ENCODE data around the gene TASP1. TPM values are rescaled to one million over a fixed set of nuclear protein-coding genes. Genes with fewer than 3 reads are reported as not detected.

The TASP1 gene
- total RNA-seq, 1 donor: 9.4 TPM

DNA sequence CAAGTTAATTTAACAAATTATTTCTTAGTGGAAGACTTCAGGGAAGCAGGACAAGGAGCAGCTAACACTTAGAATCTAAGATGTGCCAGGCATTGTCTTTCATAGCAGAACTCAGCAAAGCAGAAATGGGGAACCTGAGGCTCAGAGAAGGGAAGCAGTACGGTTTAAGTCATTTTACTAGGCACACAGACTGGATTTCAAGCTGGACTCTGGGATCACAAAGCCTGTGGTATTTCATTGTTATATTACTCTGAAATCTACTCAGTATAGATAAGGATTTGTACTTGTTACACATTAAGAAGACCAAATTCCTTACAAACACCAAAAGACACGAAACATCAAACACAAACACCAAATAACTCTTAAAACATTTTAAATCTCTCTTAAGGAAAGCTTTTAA, 218.1 kb downstream of the TASP1 start:
- Histone ChIP-seq H2AFZ (ENCODE audit: low read length) (no peak overlapping the region), H4K20me1 (ENCODE audit: insufficient read depth, low read length) (no peaks in the 10 kb centered on the region), H3K4me1 (ENCODE audit: insufficient read depth, low read length) (no peaks in the 10 kb centered on the region), H3K9me3 (ENCODE audit: low read depth, low read length) (no peaks in the 10 kb centered on the region), H3K4me3 (ENCODE audit: insufficient read depth, low read length) (no peak overlapping the region), H3K79me2 (ENCODE audit: insufficient read depth, low read length) (no peaks in the 10 kb centered on the region), H3K27ac (ENCODE audit: low read depth, low read length) (no peak overlapping the region), H3K4me2 (ENCODE audit: insufficient read depth, low read length) (no peak overlapping the region), H3K27me3 (ENCODE audit: insufficient read depth, low read length) (no peaks in the 10 kb centered on the region), H3K36me3 (ENCODE audit: insufficient read depth, low read length) (no peaks in the 10 kb centered on the region)
- no peak for DNase-seq (ENCODE audit: insufficient read length, low spot score, missing footprints)
- TF ChIP-seq, protein P1, sequence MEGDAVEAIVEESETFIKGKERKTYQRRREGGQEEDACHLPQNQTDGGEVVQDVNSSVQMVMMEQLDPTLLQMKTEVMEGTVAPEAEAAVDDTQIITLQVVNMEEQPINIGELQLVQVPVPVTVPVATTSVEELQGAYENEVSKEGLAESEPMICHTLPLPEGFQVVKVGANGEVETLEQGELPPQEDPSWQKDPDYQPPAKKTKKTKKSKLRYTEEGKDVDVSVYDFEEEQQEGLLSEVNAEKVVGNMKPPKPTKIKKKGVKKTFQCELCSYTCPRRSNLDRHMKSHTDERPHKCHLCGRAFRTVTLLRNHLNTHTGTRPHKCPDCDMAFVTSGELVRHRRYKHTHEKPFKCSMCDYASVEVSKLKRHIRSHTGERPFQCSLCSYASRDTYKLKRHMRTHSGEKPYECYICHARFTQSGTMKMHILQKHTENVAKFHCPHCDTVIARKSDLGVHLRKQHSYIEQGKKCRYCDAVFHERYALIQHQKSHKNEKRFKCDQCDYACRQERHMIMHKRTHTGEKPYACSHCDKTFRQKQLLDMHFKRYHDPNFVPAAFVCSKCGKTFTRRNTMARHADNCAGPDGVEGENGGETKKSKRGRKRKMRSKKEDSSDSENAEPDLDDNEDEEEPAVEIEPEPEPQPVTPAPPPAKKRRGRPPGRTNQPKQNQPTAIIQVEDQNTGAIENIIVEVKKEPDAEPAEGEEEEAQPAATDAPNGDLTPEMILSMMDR (IDR thresholded peaks at IDR 0.05; ENCODE audit: extremely low read depth, low read depth, low read length): no peak

DNA sequence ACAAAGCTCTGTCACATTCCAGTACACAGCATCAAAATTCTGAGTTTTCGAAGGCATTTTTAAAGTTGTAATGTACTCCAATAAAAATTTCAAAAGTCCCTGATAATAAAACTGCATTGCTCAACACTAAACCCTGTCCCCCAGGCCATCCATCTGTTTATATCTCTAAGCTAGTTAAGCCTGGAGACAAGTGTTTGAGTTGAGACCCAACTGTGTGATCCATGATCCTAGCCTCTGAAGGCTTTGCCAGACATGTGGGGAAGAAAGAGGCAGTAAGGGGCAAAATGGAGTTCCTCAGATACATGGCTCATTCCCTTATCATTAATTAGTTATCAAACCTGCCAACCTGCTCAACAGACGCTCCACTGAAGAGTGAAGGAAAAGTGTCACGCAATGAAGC, 219.3 kb downstream of the TASP1 start:
- TF ChIP-seq, protein P1 (IDR thresholded peaks at IDR 0.05; ENCODE audit: extremely low read depth, low read depth, low read length): no peak
- H3K27me3 ChIP-seq (ENCODE audit: insufficient read depth, low read length): no peaks in the 10 kb centered on the region
- no peaks in the 10 kb centered on the region for H3K9me3 ChIP-seq (ENCODE audit: low read depth, low read length)
- no peak overlapping the region for H2AFZ ChIP-seq (ENCODE audit: low read length)
- H3K4me2 ChIP-seq (ENCODE audit: insufficient read depth, low read length): no peak overlapping the region
- no peaks in the 10 kb centered on the region for H3K4me1 ChIP-seq (ENCODE audit: insufficient read depth, low read length)
- no peak overlapping the region for H3K27ac ChIP-seq (ENCODE audit: low read depth, low read length)
- no peak for DNase-seq (ENCODE audit: insufficient read length, low spot score, missing footprints)
- no peak overlapping the region for H3K4me3 ChIP-seq (ENCODE audit: insufficient read depth, low read length)
- H3K36me3 ChIP-seq (ENCODE audit: insufficient read depth, low read length): no peaks in the 10 kb centered on the region
- no peaks in the 10 kb centered on the region for H3K79me2 ChIP-seq (ENCODE audit: insufficient read depth, low read length)
- H4K20me1 ChIP-seq (ENCODE audit: insufficient read depth, low read length): no peaks in the 10 kb centered on the region

DNA sequence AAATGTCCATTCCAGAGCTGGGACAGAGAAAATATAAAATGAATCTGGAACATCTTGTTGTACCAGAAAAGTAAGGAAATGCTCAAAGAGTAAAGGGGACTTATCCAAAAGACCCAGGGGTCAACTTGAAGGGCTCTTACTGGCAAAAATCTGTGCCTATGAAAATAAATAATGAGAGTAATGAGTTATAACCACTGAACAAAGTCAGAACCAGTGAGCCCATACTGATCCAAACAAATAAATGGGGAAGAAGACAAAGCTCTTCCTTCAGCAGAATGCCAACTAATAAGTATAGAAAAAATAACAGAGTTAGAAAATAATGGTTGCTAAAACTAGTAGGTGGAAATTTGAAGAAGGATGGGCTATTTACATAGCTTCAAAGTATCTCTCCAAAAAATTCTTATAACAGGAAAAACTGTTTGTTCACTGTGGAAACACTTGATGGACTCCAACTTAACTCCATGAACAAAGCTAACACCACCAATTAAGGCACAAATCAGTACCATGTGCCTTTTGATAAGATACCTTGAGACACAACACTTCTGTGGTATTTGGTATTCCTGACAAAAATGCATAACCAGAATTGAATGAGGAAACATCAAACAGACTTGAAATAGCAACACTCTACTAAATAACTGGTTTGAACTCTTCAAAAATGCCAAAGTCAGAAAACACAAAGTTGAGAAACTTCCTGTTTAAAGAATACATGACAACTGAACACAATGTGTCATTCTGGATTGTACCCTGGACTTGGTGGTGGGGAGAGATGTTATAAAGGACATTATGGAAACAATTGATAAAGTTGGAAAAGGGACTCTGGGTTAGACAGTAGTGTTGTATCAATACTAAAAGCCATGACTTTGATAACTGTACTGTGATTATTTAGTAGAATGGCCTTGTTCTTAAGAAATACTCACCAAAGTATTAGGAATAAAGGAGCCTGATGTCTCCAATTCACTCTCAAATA, 220.2 kb downstream of the TASP1 start:
- Histone ChIP-seq H3K36me3 (ENCODE audit: insufficient read depth, low read length) (no peaks in the 10 kb centered on the region), H3K9me3 (ENCODE audit: low read depth, low read length) (no peaks in the 10 kb centered on the region), H4K20me1 (ENCODE audit: insufficient read depth, low read length) (no peaks in the 10 kb centered on the region), H3K4me1 (ENCODE audit: insufficient read depth, low read length) (no peaks in the 10 kb centered on the region), H3K79me2 (ENCODE audit: insufficient read depth, low read length) (no peaks in the 10 kb centered on the region), H3K4me2 (ENCODE audit: insufficient read depth, low read length) (no peak overlapping the region), H3K27ac (ENCODE audit: low read depth, low read length) (no peak overlapping the region), H3K27me3 (ENCODE audit: insufficient read depth, low read length) (no peaks in the 10 kb centered on the region), H2AFZ (ENCODE audit: low read length) (no peak overlapping the region), H3K4me3 (ENCODE audit: insufficient read depth, low read length) (no peak overlapping the region)
- TF ChIP-seq, protein P1 (IDR thresholded peaks at IDR 0.05; ENCODE audit: extremely low read depth, low read depth, low read length): no peak
- DNase-seq (ENCODE audit: insufficient read length, low spot score, missing footprints): no peak

DNA sequence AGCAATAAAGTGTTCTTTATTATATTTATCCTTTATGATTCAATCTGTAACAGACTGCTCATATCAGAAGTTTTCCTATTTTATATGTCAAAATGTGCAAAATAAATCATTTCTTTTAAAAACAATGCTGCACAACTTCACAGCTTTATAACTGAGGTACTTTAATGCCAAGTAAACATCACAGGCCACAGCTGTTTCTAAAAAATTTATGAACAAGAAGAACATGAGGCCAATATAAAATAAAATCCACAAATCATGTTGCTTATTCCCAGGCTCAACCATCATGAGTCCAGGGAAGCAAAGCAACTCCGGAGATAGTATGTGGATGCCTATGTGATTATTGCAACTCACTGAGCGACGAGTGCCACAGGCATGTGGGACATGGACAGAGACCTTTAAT, 222.2 kb downstream of the TASP1 start:
- H3K27me3 ChIP-seq (ENCODE audit: insufficient read depth, low read length): no peaks in the 10 kb centered on the region
- H4K20me1 ChIP-seq (ENCODE audit: insufficient read depth, low read length): no peaks in the 10 kb centered on the region
- DNase-seq (ENCODE audit: insufficient read length, low spot score, missing footprints): no peak
- H3K9me3 ChIP-seq (ENCODE audit: low read depth, low read length): no peaks in the 10 kb centered on the region
- H3K36me3 ChIP-seq (ENCODE audit: insufficient read depth, low read length): no peaks in the 10 kb centered on the region
- TF ChIP-seq, protein P1 (IDR thresholded peaks at IDR 0.05; ENCODE audit: extremely low read depth, low read depth, low read length): no peak
- H3K4me1 ChIP-seq (ENCODE audit: insufficient read depth, low read length): no peaks in the 10 kb centered on the region
- no peak overlapping the region for H3K4me3 ChIP-seq (ENCODE audit: insufficient read depth, low read length)
- H3K27ac ChIP-seq (ENCODE audit: low read depth, low read length): no peak overlapping the region
- H3K4me2 ChIP-seq (ENCODE audit: insufficient read depth, low read length): no peak overlapping the region
- H3K79me2 ChIP-seq (ENCODE audit: insufficient read depth, low read length): no peaks in the 10 kb centered on the region
- no peak overlapping the region for H2AFZ ChIP-seq (ENCODE audit: low read length)

Measured in osteoblast (primary cell).